Measurements from ENCODE around the gene FKBP4. TPM values are rescaled to one million over a fixed set of nuclear protein-coding genes. Genes with fewer than 3 reads are reported as not detected.

FKBP4 gene
- total and polyA plus RNA-seq, 2 of the 8 experiments (the other 6 are each of a cell fraction or from before 2014, with no cell fraction given) = 72.6 to 243 TPM

- TF ChIP-seq, protein P1, sequence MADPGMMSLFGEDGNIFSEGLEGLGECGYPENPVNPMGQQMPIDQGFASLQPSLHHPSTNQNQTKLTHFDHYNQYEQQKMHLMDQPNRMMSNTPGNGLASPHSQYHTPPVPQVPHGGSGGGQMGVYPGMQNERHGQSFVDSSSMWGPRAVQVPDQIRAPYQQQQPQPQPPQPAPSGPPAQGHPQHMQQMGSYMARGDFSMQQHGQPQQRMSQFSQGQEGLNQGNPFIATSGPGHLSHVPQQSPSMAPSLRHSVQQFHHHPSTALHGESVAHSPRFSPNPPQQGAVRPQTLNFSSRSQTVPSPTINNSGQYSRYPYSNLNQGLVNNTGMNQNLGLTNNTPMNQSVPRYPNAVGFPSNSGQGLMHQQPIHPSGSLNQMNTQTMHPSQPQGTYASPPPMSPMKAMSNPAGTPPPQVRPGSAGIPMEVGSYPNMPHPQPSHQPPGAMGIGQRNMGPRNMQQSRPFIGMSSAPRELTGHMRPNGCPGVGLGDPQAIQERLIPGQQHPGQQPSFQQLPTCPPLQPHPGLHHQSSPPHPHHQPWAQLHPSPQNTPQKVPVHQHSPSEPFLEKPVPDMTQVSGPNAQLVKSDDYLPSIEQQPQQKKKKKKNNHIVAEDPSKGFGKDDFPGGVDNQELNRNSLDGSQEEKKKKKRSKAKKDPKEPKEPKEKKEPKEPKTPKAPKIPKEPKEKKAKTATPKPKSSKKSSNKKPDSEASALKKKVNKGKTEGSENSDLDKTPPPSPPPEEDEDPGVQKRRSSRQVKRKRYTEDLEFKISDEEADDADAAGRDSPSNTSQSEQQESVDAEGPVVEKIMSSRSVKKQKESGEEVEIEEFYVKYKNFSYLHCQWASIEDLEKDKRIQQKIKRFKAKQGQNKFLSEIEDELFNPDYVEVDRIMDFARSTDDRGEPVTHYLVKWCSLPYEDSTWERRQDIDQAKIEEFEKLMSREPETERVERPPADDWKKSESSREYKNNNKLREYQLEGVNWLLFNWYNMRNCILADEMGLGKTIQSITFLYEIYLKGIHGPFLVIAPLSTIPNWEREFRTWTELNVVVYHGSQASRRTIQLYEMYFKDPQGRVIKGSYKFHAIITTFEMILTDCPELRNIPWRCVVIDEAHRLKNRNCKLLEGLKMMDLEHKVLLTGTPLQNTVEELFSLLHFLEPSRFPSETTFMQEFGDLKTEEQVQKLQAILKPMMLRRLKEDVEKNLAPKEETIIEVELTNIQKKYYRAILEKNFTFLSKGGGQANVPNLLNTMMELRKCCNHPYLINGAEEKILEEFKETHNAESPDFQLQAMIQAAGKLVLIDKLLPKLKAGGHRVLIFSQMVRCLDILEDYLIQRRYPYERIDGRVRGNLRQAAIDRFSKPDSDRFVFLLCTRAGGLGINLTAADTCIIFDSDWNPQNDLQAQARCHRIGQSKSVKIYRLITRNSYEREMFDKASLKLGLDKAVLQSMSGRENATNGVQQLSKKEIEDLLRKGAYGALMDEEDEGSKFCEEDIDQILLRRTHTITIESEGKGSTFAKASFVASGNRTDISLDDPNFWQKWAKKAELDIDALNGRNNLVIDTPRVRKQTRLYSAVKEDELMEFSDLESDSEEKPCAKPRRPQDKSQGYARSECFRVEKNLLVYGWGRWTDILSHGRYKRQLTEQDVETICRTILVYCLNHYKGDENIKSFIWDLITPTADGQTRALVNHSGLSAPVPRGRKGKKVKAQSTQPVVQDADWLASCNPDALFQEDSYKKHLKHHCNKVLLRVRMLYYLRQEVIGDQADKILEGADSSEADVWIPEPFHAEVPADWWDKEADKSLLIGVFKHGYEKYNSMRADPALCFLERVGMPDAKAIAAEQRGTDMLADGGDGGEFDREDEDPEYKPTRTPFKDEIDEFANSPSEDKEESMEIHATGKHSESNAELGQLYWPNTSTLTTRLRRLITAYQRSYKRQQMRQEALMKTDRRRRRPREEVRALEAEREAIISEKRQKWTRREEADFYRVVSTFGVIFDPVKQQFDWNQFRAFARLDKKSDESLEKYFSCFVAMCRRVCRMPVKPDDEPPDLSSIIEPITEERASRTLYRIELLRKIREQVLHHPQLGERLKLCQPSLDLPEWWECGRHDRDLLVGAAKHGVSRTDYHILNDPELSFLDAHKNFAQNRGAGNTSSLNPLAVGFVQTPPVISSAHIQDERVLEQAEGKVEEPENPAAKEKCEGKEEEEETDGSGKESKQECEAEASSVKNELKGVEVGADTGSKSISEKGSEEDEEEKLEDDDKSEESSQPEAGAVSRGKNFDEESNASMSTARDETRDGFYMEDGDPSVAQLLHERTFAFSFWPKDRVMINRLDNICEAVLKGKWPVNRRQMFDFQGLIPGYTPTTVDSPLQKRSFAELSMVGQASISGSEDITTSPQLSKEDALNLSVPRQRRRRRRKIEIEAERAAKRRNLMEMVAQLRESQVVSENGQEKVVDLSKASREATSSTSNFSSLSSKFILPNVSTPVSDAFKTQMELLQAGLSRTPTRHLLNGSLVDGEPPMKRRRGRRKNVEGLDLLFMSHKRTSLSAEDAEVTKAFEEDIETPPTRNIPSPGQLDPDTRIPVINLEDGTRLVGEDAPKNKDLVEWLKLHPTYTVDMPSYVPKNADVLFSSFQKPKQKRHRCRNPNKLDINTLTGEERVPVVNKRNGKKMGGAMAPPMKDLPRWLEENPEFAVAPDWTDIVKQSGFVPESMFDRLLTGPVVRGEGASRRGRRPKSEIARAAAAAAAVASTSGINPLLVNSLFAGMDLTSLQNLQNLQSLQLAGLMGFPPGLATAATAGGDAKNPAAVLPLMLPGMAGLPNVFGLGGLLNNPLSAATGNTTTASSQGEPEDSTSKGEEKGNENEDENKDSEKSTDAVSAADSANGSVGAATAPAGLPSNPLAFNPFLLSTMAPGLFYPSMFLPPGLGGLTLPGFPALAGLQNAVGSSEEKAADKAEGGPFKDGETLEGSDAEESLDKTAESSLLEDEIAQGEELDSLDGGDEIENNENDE (IDR thresholded peaks at IDR 0.05; ENCODE audit: insufficient replicate concordance, low read length) = no peak
- TF ChIP-seq ASH2L (IDR thresholded peaks at IDR 0.05; ENCODE audit: low read length) = no peak
- no peak for TF ChIP-seq POLR2A (IDR thresholded peaks at IDR 0.05; ENCODE audit: control extremely low read depth in 1 of 2, low read depth in 2 of 2, low read length in 2 of 2)
- TF ChIP-seq SRF (IDR thresholded peaks at IDR 0.05; ENCODE audit: low read depth, low read length) = no peak
- TF ChIP-seq CBX5 (IDR thresholded peaks at IDR 0.05; ENCODE audit: low read depth, low read length) = no peak
- TF ChIP-seq SIRT6 (IDR thresholded peaks at IDR 0.05; ENCODE audit: low read length) = no peak
- no peak for TF ChIP-seq TAF1 (IDR thresholded peaks at IDR 0.05; ENCODE audit: low read depth, low read length)
- no peak for TF ChIP-seq EZH2 (IDR thresholded peaks at IDR 0.05; ENCODE audit: low read depth, low read length, severe bottlenecking)
- no peak for TF ChIP-seq BRCA1 (IDR thresholded peaks at IDR 0.05; ENCODE audit: low read depth, low read length)
- no peak for TF ChIP-seq ZNF274 (IDR thresholded peaks at IDR 0.05; ENCODE audit: borderline replicate concordance, extremely low read depth, low read length)
These were observed 24.8 kb upstream of the FKBP4 start (continued) for GRCh38 chr12:2769866-2770533.
